K562 (cell line): ENCODE data around the gene RASGEF1C. TPM values are rescaled to one million over a fixed set of nuclear protein-coding genes. Genes with fewer than 3 reads are reported as not detected.

Source experiments
- ATAC-seq: fragments of 200-7000 bp; cut with Tn5 transposase; 3 replicates; pipeline ENCODE4 v1.9.1; 2020; ENCODE audit warnings: moderate library complexity
- BruUV-seq: library from RNA; stranded (reverse); fragments of 400-500 nt; replicated peaks from 2 replicates; lab custom pipeline; 2021; lab: Mats Ljungman, UMichigan
- CTCF ChIA-PET: fragments of 300-600 bp; formaldehyde crosslinking; extraction: SDS; loops from one replicate; lab custom pipeline; 2021; ENCODE audit warnings: low intra/inter-chr PET ratio; lab: Yijun Ruan, JAX
- POLR2A ChIA-PET: fragments of 300-600, 350-650 bp; sonication (Branson Sonifier 250); formaldehyde crosslinking; extraction: SDS; loops from one replicate; lab custom pipeline; 2021; ENCODE audit warnings: antibody characterized with exemption, inconsistent platforms; lab: Yijun Ruan, JAX
- DNase-seq, 4 experiments: peaks; one replicate each; pipeline versions ENCODE4 v3.0.0 to v3.0.0-alpha.2; 2011 to 2018; ENCODE audit warnings: low spot score in 3 of 4, mixed read lengths in 3 of 4; ENCODE audit errors: extremely low read depth in 1 of 4
- FAIRE-seq: peaks from 2 replicates; lab custom pipeline; 2011; peaks lifted over from hg19 to GRCh38; lab: Jason Lieb, UNC
- H2AFZ ChIP-seq: 2 replicates; pipeline ENCODE4 v1.6.0; 2011; ENCODE audit warnings: low read depth, low read length, control low read depth, inconsistent platforms
- H3K27ac ChIP-seq: fragments of 200-600 bp; 3 replicates; pipeline ENCODE4 v1.8.0; 2011; ENCODE audit warnings: low read depth, mild to moderate bottlenecking, control low read depth, inconsistent platforms, low read length, moderate library complexity, mixed read lengths; ENCODE audit errors: extremely low read depth
- H3K27me3 ChIP-seq, 2 experiments: fragments of 300-600 bp in 1 of 2; 2 replicates in 1 of 2; 3 replicates in 1 of 2; pipeline versions ENCODE4 v1.6.0 to v1.8.0; 2011; ENCODE audit warnings: inconsistent platforms in 2 of 2, low read length in 2 of 2, mild to moderate bottlenecking in 1 of 2, mixed read lengths in 1 of 2, moderate library complexity in 1 of 2; ENCODE audit not compliant: control insufficient read depth in 2 of 2, insufficient read depth in 2 of 2
- H3K36me3 ChIP-seq: fragments of 300-600 bp; 3 replicates; pipeline ENCODE4 v1.8.0; 2011; ENCODE audit warnings: mild to moderate bottlenecking, low read length, inconsistent platforms; ENCODE audit not compliant: control insufficient read depth, insufficient read depth
- H3K4me1 ChIP-seq, 2 experiments: fragments of 200-600 bp in 1 of 2; replicated peaks in 1 of 2; 2 replicates in 1 of 2; 3 replicates in 1 of 2; pipeline versions ENCODE4 v1.5.1 to v1.8.0; 2011; ENCODE audit warnings: inconsistent platforms in 2 of 2, low read length in 2 of 2, mild to moderate bottlenecking in 1 of 2, mixed read lengths in 1 of 2, moderate library complexity in 1 of 2; ENCODE audit not compliant: control insufficient read depth in 2 of 2, insufficient read depth in 2 of 2
- H3K4me2 ChIP-seq: 2 replicates; pipeline ENCODE4 v1.6.1; 2011; ENCODE audit warnings: low read length, control low read depth, inconsistent platforms, mixed read lengths; ENCODE audit not compliant: insufficient read depth
- H3K4me3 ChIP-seq: fragments of 200-600 bp; sonication (generic), shearing (Covaris generic); 2 replicates; pipeline ENCODE4 v1.5.1; 2016; ENCODE audit warnings: control low read depth, inconsistent platforms
- H3K79me2 ChIP-seq: fragments of 200-600 bp; 3 replicates; pipeline ENCODE4 v1.8.0; 2011; ENCODE audit warnings: low read length, inconsistent platforms; ENCODE audit not compliant: control insufficient read depth, insufficient read depth
- H3K9ac ChIP-seq, 2 experiments: 2 replicates each; pipeline versions ENCODE4 v1.6.0 to v1.6.1; 2011; ENCODE audit warnings: low read depth in 2 of 2, low read length in 2 of 2, control low read depth in 1 of 2, inconsistent platforms in 1 of 2, mild to moderate bottlenecking in 1 of 2, mixed read lengths in 1 of 2; ENCODE audit not compliant: insufficient read depth in 1 of 2
- H3K9me1 ChIP-seq: one replicate; pipeline ENCODE4 v1.6.0; 2011; ENCODE audit warnings: inconsistent platforms, mild to moderate bottlenecking, low read length, moderate library complexity; ENCODE audit not compliant: control insufficient read depth, insufficient read depth
- H3K9me3 ChIP-seq: replicated peaks from 2 replicates; pipeline ENCODE4 v1.5.1; 2011; ENCODE audit warnings: low read depth, low read length, inconsistent platforms; ENCODE audit not compliant: control insufficient read depth, insufficient read depth
- H4K20me1 ChIP-seq: replicated peaks from 2 replicates; pipeline ENCODE4 v1.6.1; 2011; ENCODE audit warnings: low read length, inconsistent platforms, mixed read lengths; ENCODE audit not compliant: control insufficient read depth, insufficient read depth
- BDP1 ChIP-seq: IDR thresholded peaks from 3 replicates; pipeline ENCODE4 v1.6.1; 2011; ENCODE audit not compliant: insufficient read length, insufficient read depth
- CAMTA2 ChIP-seq: fragments of 250-450 bp; sonication (Bioruptor Pico); conservative IDR thresholded peaks from 2 replicates; pipeline ENCODE4 v1.5.1; 2022
- COPS2 ChIP-seq: fragments of 450-650 bp; conservative IDR thresholded peaks from 2 replicates; pipeline ENCODE4 v1.6.1; 2016; ENCODE audit warnings: mild to moderate bottlenecking, moderate library complexity
- DACH1 ChIP-seq: fragments of 450-650 bp; IDR thresholded peaks from 2 replicates; pipeline ENCODE4 v1.6.1; 2018; ENCODE audit not compliant: partially characterized antibody
- ELF2 ChIP-seq: fragments of 250-450 bp; sonication (Bioruptor Pico); IDR thresholded peaks from 2 replicates; pipeline ENCODE4 v1.5.0; 2021; ENCODE audit warnings: mild to moderate bottlenecking
- HINFP ChIP-seq: fragments of 450-650 bp; conservative IDR thresholded peaks from 2 replicates; pipeline ENCODE4 v1.6.1; 2016; ENCODE audit warnings: missing genetic modification characterization, low read depth, mild to moderate bottlenecking, control low read depth, missing compliant biosample characterization
- JUND ChIP-seq, 2 experiments: IDR thresholded peaks; 2 replicates in 1 of 2; 3 replicates in 1 of 2; pipeline ENCODE4 v1.6.1; 2011; ENCODE audit warnings: borderline replicate concordance in 2 of 2, low read depth in 2 of 2, low read length in 2 of 2, improper control_type of control experiment in 1 of 2, missing biosample characterization in 1 of 2, missing genetic modification characterization in 1 of 2, missing genetic modification reagents in 1 of 2
- KLF10 ChIP-seq: fragments of 250-450 bp; sonication (Bioruptor Pico); IDR thresholded peaks from 2 replicates; pipeline ENCODE4 v1.6.1; 2021; ENCODE audit warnings: matching md5 sums
- NKRF ChIP-seq: fragments of 450-650 bp; IDR thresholded peaks from 2 replicates; pipeline ENCODE4 v1.6.1; 2016; ENCODE audit warnings: borderline replicate concordance
- PHTF2 ChIP-seq: fragments of 250-450 bp; sonication (Bioruptor Pico); IDR thresholded peaks from 2 replicates; pipeline ENCODE4 v1.5.0; 2021; ENCODE audit warnings: mild to moderate bottlenecking
- RBM34 ChIP-seq: fragments of 200-400 bp; formaldehyde crosslinking; IDR thresholded peaks from 2 replicates; pipeline ENCODE4 v1.6.1; 2018; ENCODE audit warnings: low read length, borderline replicate concordance; ENCODE audit not compliant: insufficient read depth
- SP1 ChIP-seq: sonication (generic); formaldehyde crosslinking; IDR thresholded peaks from 2 replicates; pipeline ENCODE4 v1.8.1; 2022; ENCODE audit warnings: mild to moderate bottlenecking, missing genetic modification reagents
- SREBF2 ChIP-seq: sonication (generic); formaldehyde crosslinking; IDR thresholded peaks from 2 replicates; pipeline ENCODE4 v1.4.0; 2020; ENCODE audit warnings: mild to moderate bottlenecking, missing genetic modification reagents
- USF2 ChIP-seq: sonication (generic); formaldehyde crosslinking; IDR thresholded peaks from 2 replicates; pipeline ENCODE4 v1.5.0; 2020; ENCODE audit warnings: missing genetic modification reagents
- XRCC3 ChIP-seq: fragments of 450-650 bp; IDR thresholded peaks from 2 replicates; pipeline ENCODE4 v1.6.1; 2017; ENCODE audit warnings: mild to moderate bottlenecking, moderate library complexity
- ZEB2 ChIP-seq: fragments of 450-650 bp; IDR thresholded peaks from 2 replicates; pipeline ENCODE4 v1.6.1; 2016
- ZNF146 ChIP-seq: IDR thresholded peaks from one replicate; pipeline ENCODE4 v1.6.1; 2018; ENCODE audit warnings: missing compliant biosample characterization; ENCODE audit not compliant: unreplicated experiment
- ZNF224 ChIP-seq: sonication (generic); formaldehyde crosslinking; IDR thresholded peaks from 2 replicates; pipeline ENCODE4 v1.8.0; 2022; ENCODE audit warnings: mild to moderate bottlenecking, missing genetic modification reagents
- ZZZ3 ChIP-seq: fragments of 450-650 bp; IDR thresholded peaks from 2 replicates; pipeline ENCODE4 v1.6.1; 2016; ENCODE audit warnings: antibody characterized with exemption, mild to moderate bottlenecking, moderate library complexity
- WGBS: fragments of 100-300 bp; shearing (Covaris generic); methylation state at CpG from one replicate; pipeline ENCODE4 v1.1.6; 2016; ENCODE audit warnings: low coverage, mixed read lengths; ENCODE audit not compliant: insufficient coverage; ENCODE audit errors: missing lambda C conversion rate; 5-methylcytosine and 5-hydroxymethylcytosine counted together
- in situ Hi-C: fragments of 300-500 bp; cut with MboI; formaldehyde crosslinking; loops from 4 replicates; pipeline ENCODE4 v1.15.0; 2018; ENCODE audit warnings: inconsistent platforms, mixed read lengths
- intact Hi-C: fragments of 100-400 bp; cut with micrococcal nuclease; formaldehyde crosslinking; loops from 2 replicates; pipeline ENCODE4 v1.14.2; 2022
- polyA plus RNA-seq, 8 experiments: library from polyadenylated mRNA; depleted of rRNA in 4 of 8; stranded (reverse) in 5 of 8; unstranded in 3 of 8; fragments of >200 nt; fragmentation: Nextera tagmentation in 2 of 8; fragmentation: Illumina TruSeq in 1 of 8; extraction: Ambion mirVana in 2 of 8; extraction: Trizol in 1 of 8; gene quantifications; 2 replicates each; pipeline versions ENCODE4 v1.2.1 to v1.2.3, GENCODE V29; 2011 to 2014; ENCODE audit warnings: inconsistent platforms in 1 of 8, missing spikeins in 1 of 8
- total RNA-seq, 7 experiments: library from RNA; depleted of rRNA in 6 of 7; stranded (reverse); fragments of >200 nt in 6 of 7; fragmentation: Illumina TruSeq in 2 of 7; extraction: Trizol in 2 of 7; gene quantifications; 2 replicates each; pipeline versions ENCODE4 v1.2.1 to v1.2.3, GENCODE V29; 2011 to 2021; ENCODE audit warnings: low replicate concordance in 1 of 7

Gene RASGEF1C
- total and polyA plus RNA-seq, 9 of the 15 experiments (the other 6 are each of a cell fraction or from before 2014, with no cell fraction given), result 0.04 to 1.1 (median 0.21) TPM; not detected in 4

- intact Hi-C loops (loop anchor here (5.0 kb wide), 3 partner anchors 103 to 328 kb away; partner anchors contain the start of gene MRNIP), in situ Hi-C loops (no loop called here)
- POLR2A ChIA-PET, result interaction anchor here (0.6 to 0.7 kb wide), 3 partner anchors 9 to 191 kb away, joined by 3 read pairs; no protein-coding TSS in a partner anchor
- BruUV-seq, result no TSS peak
- DNase-seq (peak; percentile 78 to 84 (median 81)), FAIRE-seq (no peak), ATAC-seq (peak; percentile 84)
- peak overlapping the region; percentile 14 to 82; a peak in 3 of 4 replicates for H3K9ac ChIP-seq
- no peaks in the 10 kb centered on the region for H3K79me2 ChIP-seq
- peak overlapping the region; percentile 68 for H3K4me2 ChIP-seq
- H4K20me1 ChIP-seq, result 0 out of 2 replicates have a peak, but pooled peaks cover under 1% of the 10 kb centered on the region
- CTCF ChIA-PET, result interaction anchor here (0.6 to 0.7 kb wide), 3 partner anchors 19 to 326 kb away, joined by 3 to 7 read pairs (median 4); partner anchors contain the start of gene RNF130
- H3K9me1 ChIP-seq, result no peaks in the 10 kb centered on the region
- WGBS, result 12% methylated on average over 31 of the region's 58 CpGs
- H3K4me3 ChIP-seq, result peak overlapping the region; percentile 45
- no peak overlapping the region for H3K27ac ChIP-seq
- no peaks in the 10 kb centered on the region for H3K27me3 ChIP-seq
- peaks cover 38 to 45% of the 10 kb centered on the region in 2 experiments for H3K4me1 ChIP-seq
- H2AFZ ChIP-seq, result peak overlapping the region; percentile 79
- no peaks in the 10 kb centered on the region for H3K36me3 ChIP-seq
- H3K9me3 ChIP-seq, result no peaks in the 10 kb centered on the region
- TF ChIP-seq JUND (IDR thresholded peaks at IDR 0.05; ENCODE audit: borderline replicate concordance, low read depth, low read length) (0 out of 2 replicates have a peak, but pooled peaks have one; percentile 8), JUND (tag; IDR thresholded peaks at IDR 0.05; ENCODE audit: borderline replicate concordance, low read depth, low read length) (no peak), SP1 (peak; percentile 83), CAMTA2 (CRISPR knock-in tag) (no peak), COPS2 (no peak), PHTF2 (no peak), NKRF (no peak), BDP1 (no peak), ZEB2 (0 out of 2 replicates have a peak, but pooled peaks have one; percentile 30), DACH1 (no peak), ZZZ3 (no peak), ZNF224 (CRISPR knock-in tag) (no peak), SREBF2 (CRISPR knock-in tag) (no peak), ELF2 (no peak), USF2 (CRISPR knock-in tag) (no peak), KLF10 (CRISPR knock-in tag) (no peak), ZNF146 (no peak), HINFP (tag) (no peak), RBM34 (no peak), XRCC3 (no peak)
Measured at GRCh38 chr5:180090098-180090768, 118.8 kb downstream of the RASGEF1C start.
